ENCODE results near the gene ENDOG.
"Not testable (repeated sequence)": the region's sequence is repeated elsewhere in the genome, so short reads cannot be mapped to it uniquely, and the experiment has no call there.

ENDOG gene

DNA sequence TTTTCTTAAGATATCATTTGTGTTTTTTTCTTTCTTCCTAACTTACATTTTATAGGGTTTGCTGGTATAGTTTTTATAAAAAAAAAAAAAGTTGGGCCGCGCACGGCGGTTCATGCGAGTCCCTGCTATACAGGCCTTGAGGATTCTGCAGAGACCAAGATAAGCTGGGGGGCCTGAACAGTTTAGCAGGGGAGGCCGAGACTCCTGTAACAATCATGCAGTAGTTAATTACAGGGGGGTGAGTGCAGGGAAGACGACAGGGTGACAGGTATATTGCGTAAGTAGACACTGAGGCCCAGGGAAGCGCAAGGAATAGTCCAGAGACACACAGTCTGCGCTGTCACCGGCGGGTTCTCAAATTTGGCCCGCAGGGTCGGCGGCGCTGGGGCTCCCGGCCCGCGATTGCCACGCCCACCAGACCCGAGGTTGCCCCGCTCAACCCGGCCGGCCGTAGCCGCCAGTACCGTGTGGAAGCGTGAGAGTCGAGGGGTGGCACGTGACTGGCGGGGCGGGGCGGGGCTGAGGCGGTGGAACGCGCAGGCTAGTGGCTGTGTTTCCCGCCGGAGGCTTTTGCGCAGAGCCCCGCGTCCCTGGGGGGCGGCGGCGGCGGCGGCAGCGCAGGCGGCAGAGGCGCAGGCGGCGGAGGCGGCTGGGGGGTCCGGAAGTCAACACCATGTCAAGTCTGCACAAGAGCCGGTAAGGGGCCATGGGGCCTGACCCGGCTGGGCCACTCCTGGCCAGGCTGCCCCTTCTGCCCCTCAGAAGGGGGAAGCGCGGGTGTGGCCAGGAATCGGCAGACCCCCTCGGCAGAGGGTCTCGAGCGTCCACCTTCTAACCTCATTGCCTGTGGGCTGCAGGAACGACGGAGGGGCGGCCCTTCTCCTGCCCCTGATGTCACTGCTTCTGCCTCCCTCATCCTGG is 31.4 kb upstream of the ENDOG start, which contains the start of gene TBC1D13:
Gene TBC1D13 (plus strand): TSS at position 573 of the 921 bp plus-strand sequence. CDS start 101 bp downstream, at position 674.
- no peaks in the 10 kb centered on the region for H3K9me3 Mint-ChIP-seq
- H3K36me3 Mint-ChIP-seq (ENCODE audit: insufficient read depth): peaks cover 19% of the 10 kb centered on the region
- ATAC-seq (replicated peaks) (peak; percentile 95), DNase-seq (peak; percentile 87 to 91 (median 91))
- H3K27me3 Mint-ChIP-seq: no peaks in the 10 kb centered on the region
- H3K4me1 Mint-ChIP-seq (ENCODE audit: low read depth in 2 of 2): peaks cover 14 to 15% of the 10 kb centered on the region in 2 donors
- peak within 1 kb of the TSS; percentile 96 to 98 for H3K4me3 Mint-ChIP-seq
- H3K27ac Mint-ChIP-seq: peak within 1 kb of the TSS; percentile 96 to 97

DNA sequence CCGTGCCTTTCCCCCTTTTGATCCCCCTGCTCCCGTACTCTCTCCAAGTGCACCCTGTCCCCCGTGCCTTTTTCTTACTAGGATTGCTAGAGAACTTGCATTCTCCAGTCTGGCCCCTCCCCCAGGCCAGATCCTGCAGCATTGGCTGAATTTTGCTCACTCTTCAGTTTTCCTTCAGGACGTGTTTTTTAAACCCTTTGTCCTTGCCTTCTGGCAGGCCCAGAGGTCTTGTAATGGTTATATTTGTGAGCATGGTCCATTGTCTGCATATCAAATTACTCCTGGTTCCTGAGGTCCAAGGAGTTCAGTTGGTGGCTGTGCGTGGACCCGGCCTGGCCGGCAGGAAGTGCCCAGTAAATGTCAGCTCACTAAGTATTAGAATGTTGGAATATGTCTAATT is 30.6 kb upstream of the ENDOG start:
- no peak for DNase-seq
- Mint-ChIP-seq H3K27ac (peak overlapping the region; percentile 96 to 97), H3K9me3 (no peaks in the 10 kb centered on the region), H3K4me3 (peak overlapping the region; percentile 96 to 98), H3K27me3 (no peaks in the 10 kb centered on the region), H3K4me1 (ENCODE audit: low read depth in 2 of 2) (peaks cover 14 to 16% of the 10 kb centered on the region in 2 donors), H3K36me3 (ENCODE audit: insufficient read depth) (peaks cover 24% of the 10 kb centered on the region)
- ATAC-seq (replicated peaks): no peak

DNA sequence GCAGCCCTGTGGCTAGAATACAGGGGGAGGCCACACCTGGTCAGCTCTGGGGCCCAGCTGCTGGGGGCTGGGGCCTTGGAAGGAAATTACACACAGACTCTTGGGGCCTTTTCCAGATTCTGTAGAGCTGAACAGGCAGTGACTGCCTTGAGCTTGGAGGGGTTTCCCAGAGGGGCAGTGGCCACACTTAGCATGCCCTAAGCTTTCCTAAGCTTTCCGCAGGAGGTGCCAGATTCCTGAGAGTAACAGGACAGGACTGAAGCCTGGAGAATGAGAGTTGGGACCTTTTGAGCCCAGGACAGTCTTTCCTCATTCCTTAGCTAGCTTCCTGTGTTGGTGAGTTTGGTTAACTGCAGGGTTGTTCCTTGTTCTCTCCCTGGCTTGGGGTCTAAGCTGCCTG is 29.9 kb upstream of the ENDOG start:
- Mint-ChIP-seq H3K36me3 (ENCODE audit: insufficient read depth) (peaks cover 26% of the 10 kb centered on the region), H3K27me3 (no peaks in the 10 kb centered on the region), H3K4me3 (peak overlapping the region; percentile 96 to 98), H3K27ac (peak overlapping the region; percentile 96 to 97), H3K9me3 (no peaks in the 10 kb centered on the region), H3K4me1 (ENCODE audit: low read depth in 2 of 2) (peaks cover 19 to 20% of the 10 kb centered on the region in 2 donors)
- DNase-seq: no peak
- ATAC-seq (replicated peaks): no peak

DNA sequence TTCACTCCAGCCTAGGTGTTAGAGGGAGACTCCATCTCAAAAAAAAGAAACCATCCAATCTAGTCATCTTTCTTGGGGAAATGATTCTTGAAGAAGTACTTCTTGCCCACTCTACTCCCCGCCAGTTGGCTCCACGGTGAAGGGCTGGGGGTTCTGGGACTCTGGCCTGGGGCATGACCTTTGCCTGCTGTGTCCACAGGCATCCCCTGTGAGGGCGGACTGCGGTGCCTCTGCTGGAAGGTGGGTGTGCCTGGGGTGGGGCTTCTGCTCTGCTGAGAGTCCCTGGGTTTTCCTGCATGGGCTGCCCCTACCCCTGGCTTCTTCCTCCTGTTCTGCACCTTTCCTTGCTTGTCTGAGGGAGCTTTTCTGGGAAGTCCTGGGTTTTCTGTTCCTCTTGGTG is 27.8 kb upstream of the ENDOG start:
- Mint-ChIP-seq H3K27me3 (no peaks in the 10 kb centered on the region), H3K27ac (peak overlapping the region in 1 of 2 donors; percentile 63), H3K9me3 (no peaks in the 10 kb centered on the region), H3K4me3 (no peak overlapping the region), H3K36me3 (ENCODE audit: insufficient read depth) (peaks cover 47% of the 10 kb centered on the region), H3K4me1 (ENCODE audit: low read depth in 2 of 2) (peaks cover 22 to 23% of the 10 kb centered on the region in 2 donors)
- no peak for ATAC-seq (replicated peaks)
- DNase-seq: no peak

DNA sequence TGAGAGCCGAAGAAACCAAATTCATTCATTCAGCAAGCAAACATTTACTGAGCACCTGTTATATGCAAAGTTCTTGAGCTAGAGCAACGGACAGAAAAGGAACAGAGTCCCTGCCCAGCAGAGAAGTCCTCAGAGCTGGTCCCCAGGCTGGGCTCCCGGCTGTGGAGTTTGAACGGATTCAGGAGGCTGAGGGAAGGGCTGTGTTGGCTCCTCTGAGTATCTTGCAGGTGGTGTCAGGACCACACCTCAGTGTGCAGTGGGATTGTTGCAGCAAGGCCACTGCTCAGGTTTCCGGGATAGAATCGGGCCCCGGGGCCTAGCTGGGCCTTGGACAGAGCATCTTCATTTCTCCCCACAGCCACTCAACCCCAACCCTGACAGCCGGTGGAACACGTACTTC is 26.2 kb upstream of the ENDOG start:
- ATAC-seq (replicated peaks) (no peak), DNase-seq (no peak)
- Mint-ChIP-seq H3K4me1 (ENCODE audit: low read depth in 2 of 2) (peaks cover 18 to 22% of the 10 kb centered on the region in 2 donors), H3K4me3 (no peak overlapping the region), H3K27me3 (no peaks in the 10 kb centered on the region), H3K36me3 (ENCODE audit: insufficient read depth) (peaks cover 51% of the 10 kb centered on the region), H3K9me3 (no peaks in the 10 kb centered on the region), H3K27ac (peak overlapping the region in 1 of 2 donors; percentile 63)

DNA sequence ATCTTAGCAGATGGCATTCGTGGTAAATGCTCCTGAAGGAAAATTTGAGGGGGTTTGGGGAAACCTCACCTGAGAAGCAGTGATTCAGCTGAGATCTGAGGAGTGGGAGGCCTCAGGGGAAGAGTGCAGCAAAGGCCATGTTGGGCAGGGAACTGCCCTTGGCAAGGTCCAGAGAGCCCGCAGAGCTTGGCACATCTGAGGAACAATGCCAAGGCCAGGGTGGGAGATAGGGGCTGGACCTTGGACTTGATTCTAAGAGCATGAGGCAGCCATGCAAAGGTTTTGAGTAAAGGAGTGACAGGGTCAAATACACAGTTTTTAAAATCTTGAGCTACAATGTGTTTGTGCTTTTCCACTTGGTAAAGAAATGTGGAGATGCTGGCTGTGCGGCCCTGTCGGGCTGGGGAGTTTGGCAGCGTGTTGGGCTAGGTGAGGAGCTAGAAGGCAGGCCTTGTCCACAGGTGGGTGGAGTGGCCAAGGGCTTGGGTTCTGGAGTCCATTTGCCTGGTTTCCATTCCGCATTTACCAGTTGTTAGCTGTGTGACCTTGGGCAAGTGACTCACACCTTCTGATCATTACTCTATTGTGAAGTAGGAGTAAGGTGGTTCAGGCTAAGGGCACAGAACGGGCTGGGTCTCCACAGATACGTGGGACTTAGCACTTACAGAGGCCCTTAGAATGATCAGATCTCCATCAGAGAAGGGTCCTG is 25.2 kb upstream of the ENDOG start:
- peaks cover 56% of the 10 kb centered on the region for H3K36me3 Mint-ChIP-seq (ENCODE audit: insufficient read depth)
- H3K4me1 Mint-ChIP-seq (ENCODE audit: low read depth in 2 of 2): peaks cover 9 to 17% of the 10 kb centered on the region in 2 donors
- no peak overlapping the region for H3K4me3 Mint-ChIP-seq
- peak overlapping the region; percentile 81 to 86 for H3K27ac Mint-ChIP-seq
- no peaks in the 10 kb centered on the region for H3K9me3 Mint-ChIP-seq
- ATAC-seq (replicated peaks) (no peak), DNase-seq (no peak)
- no peaks in the 10 kb centered on the region for H3K27me3 Mint-ChIP-seq

DNA sequence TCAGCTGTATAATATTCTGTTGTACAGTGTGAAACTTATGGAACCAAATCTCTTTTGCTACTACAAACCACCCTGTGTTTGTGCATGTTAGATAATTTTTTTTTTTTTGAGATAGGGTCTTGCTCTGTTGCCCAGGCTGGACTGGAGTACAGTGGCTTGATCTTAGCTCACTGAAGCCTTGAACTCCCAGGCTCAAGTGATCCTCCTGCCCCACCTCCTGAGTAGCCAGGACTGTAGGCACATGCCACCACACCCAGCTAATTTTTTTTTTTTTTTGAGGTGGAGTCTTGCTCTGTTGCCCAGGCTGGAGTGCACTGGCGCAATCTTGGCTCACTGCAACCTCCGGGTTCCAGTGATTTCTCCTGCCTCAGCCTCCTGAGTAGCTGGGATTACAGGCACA is 23.3 kb upstream of the ENDOG start:
- not testable (repeated sequence) for ATAC-seq (replicated peaks); H3K9me3 Mint-ChIP-seq; H3K27ac Mint-ChIP-seq; DNase-seq; H3K4me3 Mint-ChIP-seq; H3K27me3 Mint-ChIP-seq
- Mint-ChIP-seq H3K36me3 (ENCODE audit: insufficient read depth) (peaks cover 74% of the 10 kb centered on the region), H3K4me1 (ENCODE audit: low read depth in 2 of 2) (peaks cover 8 to 14% of the 10 kb centered on the region in 2 donors)

DNA sequence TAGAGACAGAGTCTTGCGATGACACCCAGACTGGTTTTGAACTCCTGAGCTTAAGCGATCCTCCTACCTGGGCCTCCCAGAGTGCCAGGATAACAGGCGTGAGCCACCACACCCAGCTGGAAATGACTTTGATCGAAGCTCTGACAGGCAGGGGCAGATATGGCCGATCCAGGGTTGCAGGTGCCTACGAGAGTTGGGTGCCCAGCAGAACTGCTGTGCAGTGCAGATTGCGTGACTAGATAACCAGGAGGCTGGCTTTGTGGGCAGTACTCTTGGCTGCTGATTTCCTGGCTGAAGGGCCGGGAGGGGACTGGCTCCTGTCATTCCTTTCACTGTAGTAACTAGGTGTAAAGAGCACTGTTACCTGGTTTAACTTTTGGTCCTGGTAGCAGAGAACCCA is 19.4 kb upstream of the ENDOG start:
- Mint-ChIP-seq H3K4me3 (no peak overlapping the region), H3K4me1 (ENCODE audit: low read depth in 2 of 2) (peaks cover under 1 to 5% of the 10 kb centered on the region in 2 donors), H3K36me3 (ENCODE audit: insufficient read depth) (peaks cover 88% of the 10 kb centered on the region), H3K9me3 (no peaks in the 10 kb centered on the region), H3K27ac (no peak overlapping the region), H3K27me3 (no peaks in the 10 kb centered on the region)
- ATAC-seq (replicated peaks) (no peak), DNase-seq (no peak)

DNA sequence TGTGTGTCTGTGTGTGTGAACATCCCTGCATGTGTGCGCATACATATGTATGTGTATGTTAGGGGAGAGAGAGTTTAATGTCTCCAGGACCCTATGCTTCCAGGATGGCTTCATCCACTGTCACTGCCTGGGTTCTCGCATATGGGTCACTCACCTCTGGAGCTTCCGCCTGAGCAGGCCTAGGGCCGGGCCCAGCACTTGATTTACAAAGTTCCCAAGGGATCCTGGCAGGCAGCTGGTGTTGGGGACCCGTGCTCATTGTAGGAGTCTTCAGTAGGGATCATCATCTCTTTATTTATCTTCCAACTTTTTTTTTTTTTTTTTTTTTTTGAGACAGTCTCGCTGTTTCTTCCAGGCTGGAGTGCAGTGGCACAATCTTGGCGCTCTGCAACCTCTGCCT is 18.2 kb upstream of the ENDOG start:
- Mint-ChIP-seq H3K4me3 (no peak overlapping the region), H3K36me3 (ENCODE audit: insufficient read depth) (peaks cover 88% of the 10 kb centered on the region), H3K27ac (no peak overlapping the region), H3K9me3 (no peaks in the 10 kb centered on the region), H3K27me3 (no peaks in the 10 kb centered on the region), H3K4me1 (ENCODE audit: low read depth in 2 of 2) (peaks cover 0 to 4% of the 10 kb centered on the region in 2 donors)
- no peak for DNase-seq
- no peak for ATAC-seq (replicated peaks)

DNA sequence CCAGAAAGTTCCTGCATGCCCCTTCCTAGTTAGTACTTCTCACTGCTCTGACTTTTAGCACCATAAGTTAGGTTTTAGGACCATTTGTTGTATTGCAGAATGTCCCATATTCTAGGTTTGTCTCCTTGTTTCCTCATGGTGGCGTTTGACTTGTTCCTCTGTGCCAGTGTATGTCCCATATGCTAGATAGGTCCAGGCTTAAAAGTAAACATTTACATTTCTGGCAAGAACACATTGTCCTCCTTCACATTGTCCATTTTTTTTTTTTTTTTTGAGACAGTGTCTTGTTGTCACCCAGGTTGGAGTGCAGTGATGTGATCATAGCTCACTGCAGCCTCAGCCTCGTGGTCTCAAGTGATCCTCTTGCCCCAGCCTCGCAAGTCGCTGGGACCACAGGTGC is 15.8 kb upstream of the ENDOG start:
- peaks cover 77% of the 10 kb centered on the region for H3K36me3 Mint-ChIP-seq (ENCODE audit: insufficient read depth)

DNA sequence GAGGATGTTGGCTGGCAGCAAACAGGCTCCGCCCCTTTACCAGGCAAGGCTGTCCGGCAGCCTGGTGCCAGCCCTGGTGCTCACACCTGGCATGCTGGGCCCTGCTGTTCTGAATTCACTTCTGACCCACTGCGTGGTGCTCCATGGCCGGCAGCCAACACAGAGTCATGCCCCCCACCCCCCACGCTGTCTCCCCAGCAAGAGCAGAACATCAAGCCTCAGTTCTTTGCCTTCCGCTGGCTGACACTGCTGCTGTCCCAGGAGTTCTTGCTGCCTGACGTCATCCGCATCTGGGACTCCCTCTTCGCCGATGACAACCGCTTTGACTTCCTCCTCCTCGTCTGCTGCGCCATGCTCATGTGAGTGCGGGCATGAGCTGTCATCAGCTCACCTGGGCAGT is 12.6 kb upstream of the ENDOG start:
- no peaks in the 10 kb centered on the region for H3K4me1 Mint-ChIP-seq (ENCODE audit: low read depth in 2 of 2)
- peaks cover 51% of the 10 kb centered on the region for H3K36me3 Mint-ChIP-seq (ENCODE audit: insufficient read depth)
- H3K27ac Mint-ChIP-seq: peak overlapping the region in 1 of 2 donors; percentile 35
- no peak overlapping the region for H3K4me3 Mint-ChIP-seq
- no peaks in the 10 kb centered on the region for H3K9me3 Mint-ChIP-seq
- no peak for DNase-seq
- no peak for ATAC-seq (replicated peaks)
- no peaks in the 10 kb centered on the region for H3K27me3 Mint-ChIP-seq

More for the DNA sequence above, 15.8 kb upstream of the ENDOG start:
- Mint-ChIP-seq H3K9me3 (no peaks in the 10 kb centered on the region), H3K4me1 (ENCODE audit: low read depth in 2 of 2) (peaks cover 0 to 4% of the 10 kb centered on the region in 2 donors), H3K4me3 (no peak overlapping the region), H3K27ac (no peak overlapping the region), H3K27me3 (no peaks in the 10 kb centered on the region)
- DNase-seq (no peak), ATAC-seq (replicated peaks) (no peak)

DNA sequence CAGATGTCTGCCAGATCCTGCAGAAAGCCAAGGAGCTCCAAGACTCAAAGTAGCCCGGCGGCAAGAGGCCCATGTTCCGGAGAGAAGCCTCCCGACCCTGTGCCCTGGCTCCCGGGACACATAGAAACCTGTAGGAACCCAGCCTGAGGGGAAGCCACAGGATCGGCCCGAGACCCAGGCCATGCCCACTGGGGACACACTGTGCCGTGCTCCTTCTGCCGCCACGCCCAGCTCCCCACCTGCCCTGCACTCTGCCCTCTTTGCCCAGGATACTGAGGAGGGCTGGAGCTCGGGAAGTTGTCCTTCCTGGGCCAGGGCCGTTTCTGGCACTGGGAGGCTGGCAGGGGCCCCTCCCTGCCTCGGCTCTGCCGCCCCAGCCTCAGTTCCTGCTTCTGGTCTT is 10.5 kb upstream of the ENDOG start:
- ATAC-seq (replicated peaks): no peak
- H3K27me3 Mint-ChIP-seq: no peaks in the 10 kb centered on the region
- no peak overlapping the region for H3K27ac Mint-ChIP-seq
- H3K4me3 Mint-ChIP-seq: no peak overlapping the region
- H3K4me1 Mint-ChIP-seq (ENCODE audit: low read depth in 2 of 2): no peaks in the 10 kb centered on the region
- no peak for DNase-seq
- H3K36me3 Mint-ChIP-seq (ENCODE audit: insufficient read depth): peaks cover 32% of the 10 kb centered on the region
- no peaks in the 10 kb centered on the region for H3K9me3 Mint-ChIP-seq

DNA sequence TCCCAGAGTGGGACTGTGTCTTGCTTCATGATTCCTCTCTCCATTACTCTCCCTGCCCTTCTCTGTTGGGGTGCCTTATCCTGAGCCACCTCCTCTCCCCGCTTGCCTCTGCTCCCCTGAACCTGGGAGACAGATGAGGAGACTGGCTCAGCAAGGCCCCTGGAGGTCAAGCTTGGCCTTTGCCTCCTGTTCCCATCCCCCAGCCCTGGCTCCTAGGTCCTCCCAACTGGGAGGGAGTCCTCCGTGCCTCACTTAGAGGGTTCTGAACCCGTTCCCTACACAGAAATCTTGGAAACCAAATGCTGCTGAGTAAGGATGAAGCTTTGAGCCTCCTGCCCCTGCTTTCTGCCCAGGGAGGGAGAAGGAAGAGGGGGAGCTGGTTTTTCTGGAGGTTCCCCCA is 9.8 kb upstream of the ENDOG start:
- no peak for ATAC-seq (replicated peaks)
- Mint-ChIP-seq H3K4me1 (ENCODE audit: low read depth in 2 of 2) (no peaks in the 10 kb centered on the region), H3K4me3 (no peak overlapping the region), H3K9me3 (no peaks in the 10 kb centered on the region), H3K36me3 (ENCODE audit: insufficient read depth) (peaks cover 25% of the 10 kb centered on the region), H3K27me3 (no peaks in the 10 kb centered on the region), H3K27ac (no peak overlapping the region)
- no peak for DNase-seq
